ENCODE results near the gene MT1F.

DNA sequence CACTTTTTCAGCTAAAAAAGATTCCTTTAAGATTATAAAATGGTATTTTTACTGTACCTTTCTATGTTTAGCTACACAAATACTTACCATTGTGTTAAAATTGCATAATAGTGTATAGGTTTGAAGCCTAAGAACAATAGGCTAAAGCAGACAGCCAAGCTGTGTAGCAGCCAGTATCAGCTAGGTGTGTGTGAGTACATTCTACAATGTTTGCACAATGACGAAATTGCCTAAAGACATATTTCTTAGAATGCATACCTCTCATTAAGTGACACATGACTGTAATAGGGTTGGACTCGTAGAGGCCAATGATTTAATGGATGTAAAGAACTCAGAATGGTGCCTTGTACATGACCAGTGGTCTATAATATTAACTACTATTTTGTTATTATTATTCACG lies 7.9 kb upstream of the MT1F start:
- TF ChIP-seq BCL11A (IDR thresholded peaks at IDR 0.05; ENCODE audit: low read depth, low read length) (no peak), RBBP5 (conservative IDR thresholded peaks at IDR 0.05) (no peak), MXI1 (IDR thresholded peaks at IDR 0.05; ENCODE audit: low read depth, low read length) (no peak), POLR2A (IDR thresholded peaks at IDR 0.05; ENCODE audit: low read depth, low read length) (no peak), JUNB (IDR thresholded peaks at IDR 0.05) (no peak), YY1 (IDR thresholded peaks at IDR 0.05; ENCODE audit: low read depth, low read length) (no peak)
- TF ChIP-seq, protein P1, sequence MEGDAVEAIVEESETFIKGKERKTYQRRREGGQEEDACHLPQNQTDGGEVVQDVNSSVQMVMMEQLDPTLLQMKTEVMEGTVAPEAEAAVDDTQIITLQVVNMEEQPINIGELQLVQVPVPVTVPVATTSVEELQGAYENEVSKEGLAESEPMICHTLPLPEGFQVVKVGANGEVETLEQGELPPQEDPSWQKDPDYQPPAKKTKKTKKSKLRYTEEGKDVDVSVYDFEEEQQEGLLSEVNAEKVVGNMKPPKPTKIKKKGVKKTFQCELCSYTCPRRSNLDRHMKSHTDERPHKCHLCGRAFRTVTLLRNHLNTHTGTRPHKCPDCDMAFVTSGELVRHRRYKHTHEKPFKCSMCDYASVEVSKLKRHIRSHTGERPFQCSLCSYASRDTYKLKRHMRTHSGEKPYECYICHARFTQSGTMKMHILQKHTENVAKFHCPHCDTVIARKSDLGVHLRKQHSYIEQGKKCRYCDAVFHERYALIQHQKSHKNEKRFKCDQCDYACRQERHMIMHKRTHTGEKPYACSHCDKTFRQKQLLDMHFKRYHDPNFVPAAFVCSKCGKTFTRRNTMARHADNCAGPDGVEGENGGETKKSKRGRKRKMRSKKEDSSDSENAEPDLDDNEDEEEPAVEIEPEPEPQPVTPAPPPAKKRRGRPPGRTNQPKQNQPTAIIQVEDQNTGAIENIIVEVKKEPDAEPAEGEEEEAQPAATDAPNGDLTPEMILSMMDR (IDR thresholded peaks at IDR 0.05 in 2 of 3, conservative IDR thresholded peaks at IDR 0.05 in 1 of 3; ENCODE audit: control insufficient read depth in 2 of 3, extremely low read depth in 1 of 3, insufficient read depth in 1 of 3, low read depth in 3 of 3, low read length in 3 of 3), result no peak
- TF ChIP-seq, protein P2, sequence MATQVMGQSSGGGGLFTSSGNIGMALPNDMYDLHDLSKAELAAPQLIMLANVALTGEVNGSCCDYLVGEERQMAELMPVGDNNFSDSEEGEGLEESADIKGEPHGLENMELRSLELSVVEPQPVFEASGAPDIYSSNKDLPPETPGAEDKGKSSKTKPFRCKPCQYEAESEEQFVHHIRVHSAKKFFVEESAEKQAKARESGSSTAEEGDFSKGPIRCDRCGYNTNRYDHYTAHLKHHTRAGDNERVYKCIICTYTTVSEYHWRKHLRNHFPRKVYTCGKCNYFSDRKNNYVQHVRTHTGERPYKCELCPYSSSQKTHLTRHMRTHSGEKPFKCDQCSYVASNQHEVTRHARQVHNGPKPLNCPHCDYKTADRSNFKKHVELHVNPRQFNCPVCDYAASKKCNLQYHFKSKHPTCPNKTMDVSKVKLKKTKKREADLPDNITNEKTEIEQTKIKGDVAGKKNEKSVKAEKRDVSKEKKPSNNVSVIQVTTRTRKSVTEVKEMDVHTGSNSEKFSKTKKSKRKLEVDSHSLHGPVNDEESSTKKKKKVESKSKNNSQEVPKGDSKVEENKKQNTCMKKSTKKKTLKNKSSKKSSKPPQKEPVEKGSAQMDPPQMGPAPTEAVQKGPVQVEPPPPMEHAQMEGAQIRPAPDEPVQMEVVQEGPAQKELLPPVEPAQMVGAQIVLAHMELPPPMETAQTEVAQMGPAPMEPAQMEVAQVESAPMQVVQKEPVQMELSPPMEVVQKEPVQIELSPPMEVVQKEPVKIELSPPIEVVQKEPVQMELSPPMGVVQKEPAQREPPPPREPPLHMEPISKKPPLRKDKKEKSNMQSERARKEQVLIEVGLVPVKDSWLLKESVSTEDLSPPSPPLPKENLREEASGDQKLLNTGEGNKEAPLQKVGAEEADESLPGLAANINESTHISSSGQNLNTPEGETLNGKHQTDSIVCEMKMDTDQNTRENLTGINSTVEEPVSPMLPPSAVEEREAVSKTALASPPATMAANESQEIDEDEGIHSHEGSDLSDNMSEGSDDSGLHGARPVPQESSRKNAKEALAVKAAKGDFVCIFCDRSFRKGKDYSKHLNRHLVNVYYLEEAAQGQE (IDR thresholded peaks at IDR 0.05; ENCODE audit: low read depth, low read length), result no peak

Measured in GM12878 (cell line).